ENCODE results near the gene NSUN2.
A peak's percentile ranks its signal among the peaks of the same experiment; 100 is the strongest.

NSUN2 gene

GRCh38 chr5:6631441-6631840, 1.4 kb downstream of the NSUN2 start:
- H3K4me3 ChIP-seq (ENCODE audit: low read depth, low read length): no peak overlapping the region
- in situ Hi-C loops (cut with HindIII; ENCODE audit: low sequenced_read_pairs): no loop called here

GRCh38 chr5:6626508-6626907, 6.3 kb downstream of the NSUN2 start:
- no peak overlapping the region for H3K4me3 ChIP-seq (ENCODE audit: low read depth, low read length)
- TF ChIP-seq CTCF (IDR thresholded peaks at IDR 0.05; ENCODE audit: low read depth, low read length): no peak
- DNase-seq (ENCODE audit: low read depth, low spot score): no peak
- in situ Hi-C loops (cut with HindIII; ENCODE audit: low sequenced_read_pairs): no loop called here

More at GRCh38 chr5:6631441-6631840, 1.4 kb downstream of the NSUN2 start:
- no peak for DNase-seq (ENCODE audit: low read depth, low spot score)
- no peak for TF ChIP-seq CTCF (IDR thresholded peaks at IDR 0.05; ENCODE audit: low read depth, low read length)

GRCh38 chr5:6623941-6624340, 8.9 kb downstream of the NSUN2 start:
- no peak overlapping the region for H3K4me3 ChIP-seq (ENCODE audit: low read depth, low read length)
- TF ChIP-seq CTCF (IDR thresholded peaks at IDR 0.05; ENCODE audit: low read depth, low read length): no peak
- no peak for DNase-seq (ENCODE audit: low read depth, low spot score)
- in situ Hi-C loops (cut with HindIII; ENCODE audit: low sequenced_read_pairs): loop anchor here (25.0 kb wide), 1 partner anchor 113 kb away; no protein-coding TSS in a partner anchor

GRCh38 chr5:6623228-6623627, 9.6 kb downstream of the NSUN2 start:
- DNase-seq (ENCODE audit: low read depth, low spot score): no peak
- in situ Hi-C loops (cut with HindIII; ENCODE audit: low sequenced_read_pairs): loop anchor here (25.0 kb wide), 1 partner anchor 114 kb away; no protein-coding TSS in a partner anchor
- TF ChIP-seq CTCF (IDR thresholded peaks at IDR 0.05; ENCODE audit: low read depth, low read length): no peak
- no peak overlapping the region for H3K4me3 ChIP-seq (ENCODE audit: low read depth, low read length)

DNA sequence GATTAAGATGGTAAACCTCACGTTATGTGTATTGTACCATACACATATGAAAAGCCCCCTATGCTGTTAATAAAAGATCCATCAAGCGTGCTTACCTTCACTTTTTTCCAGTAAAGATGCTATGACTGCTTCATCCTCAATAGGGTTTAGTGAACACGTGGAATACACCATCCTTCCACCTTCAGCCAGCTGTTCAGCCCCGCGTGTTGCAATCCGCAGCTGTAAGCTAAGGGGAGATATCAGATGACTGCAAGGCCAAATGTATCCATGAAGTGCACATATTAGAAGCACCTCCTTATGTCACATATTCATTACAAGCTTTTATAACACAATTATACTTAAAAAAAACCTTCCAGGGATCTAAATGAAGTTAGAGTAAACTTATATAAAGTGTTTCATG, 16.2 kb downstream of the NSUN2 start:
- H3K4me3 ChIP-seq (ENCODE audit: low read depth, low read length): no peak overlapping the region

GRCh38 chr5:6615034-6615815, 17.6 kb downstream of the NSUN2 start:
- in situ Hi-C loops (cut with HindIII; ENCODE audit: low sequenced_read_pairs): loop anchor here (25.0 kb wide), 1 partner anchor 122 kb away; no protein-coding TSS in a partner anchor
- TF ChIP-seq CTCF (IDR thresholded peaks at IDR 0.05; ENCODE audit: low read depth, low read length): no peak
- peak; percentile 12 for DNase-seq (ENCODE audit: low read depth, low spot score)
- no peak overlapping the region for H3K4me3 ChIP-seq (ENCODE audit: low read depth, low read length)

More for the DNA sequence above, 16.2 kb downstream of the NSUN2 start:
- no peak for DNase-seq (ENCODE audit: low read depth, low spot score)
- no peak for TF ChIP-seq CTCF (IDR thresholded peaks at IDR 0.05; ENCODE audit: low read depth, low read length)
- in situ Hi-C loops (cut with HindIII; ENCODE audit: low sequenced_read_pairs): loop anchor here (25.0 kb wide), 1 partner anchor 121 kb away; no protein-coding TSS in a partner anchor
